ENCODE measurements around the gene CELF1.

Gene CELF1

GRCh38 chr11:47451436-47451835 is 101.5 kb downstream of the CELF1 start:
- no peak for DNase-seq

- no peak for DNase-seq
Observed at GRCh38 chr11:47449541-47449940, 103.4 kb downstream of the CELF1 start.

DNA sequence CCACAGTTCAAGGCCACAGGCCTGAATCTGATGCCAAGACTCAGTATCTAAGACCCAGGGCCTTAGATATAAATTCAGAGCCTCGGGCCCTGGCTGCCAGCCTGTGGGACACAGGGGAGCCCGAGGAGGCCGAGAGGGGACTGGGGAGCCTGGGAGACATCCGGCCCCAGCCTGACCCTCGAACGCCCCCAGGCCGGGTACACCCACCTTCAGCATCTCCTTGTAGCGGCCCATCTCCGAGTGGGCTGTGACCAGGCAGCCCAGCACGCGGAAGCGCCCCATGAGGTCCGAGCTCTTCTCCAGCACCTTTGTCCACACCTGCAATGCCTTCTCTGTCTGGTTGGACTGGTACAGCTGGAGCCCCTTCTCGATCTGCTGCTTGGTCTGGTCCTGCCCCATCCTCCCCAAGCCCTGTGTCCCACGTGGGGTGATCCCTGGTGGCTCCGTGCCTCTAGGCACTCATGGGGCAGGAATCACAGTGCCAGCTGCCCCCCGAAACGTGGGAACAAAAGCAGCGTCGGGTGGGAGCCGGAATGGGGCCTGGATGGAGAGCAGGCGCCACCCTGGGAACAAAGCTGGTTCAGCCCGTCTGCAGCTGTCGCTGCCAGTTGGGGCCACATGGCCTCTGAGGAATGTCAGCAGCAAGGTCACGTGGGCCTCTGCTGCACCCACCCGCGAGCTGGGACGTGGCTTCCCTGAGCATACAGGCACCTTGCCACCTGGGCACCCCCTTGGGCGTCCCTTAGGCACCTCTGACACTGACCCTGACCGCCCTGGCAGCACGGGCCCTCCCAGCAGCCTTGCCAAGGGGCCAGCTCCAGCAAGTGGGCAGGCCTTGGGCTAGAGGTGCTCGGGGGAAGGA is 104.1 kb downstream of the CELF1 start, which contains the start of gene RAPSN:
Gene RAPSN, minus strand, starts transcription at position 571 of the 862 bp plus-strand sequence. Its CDS starts 172 bp downstream, at position 399.
- no peak for DNase-seq

GRCh38 chr11:47447906-47448305 is 105.0 kb downstream of the CELF1 start:
- no peak for DNase-seq

DNA sequence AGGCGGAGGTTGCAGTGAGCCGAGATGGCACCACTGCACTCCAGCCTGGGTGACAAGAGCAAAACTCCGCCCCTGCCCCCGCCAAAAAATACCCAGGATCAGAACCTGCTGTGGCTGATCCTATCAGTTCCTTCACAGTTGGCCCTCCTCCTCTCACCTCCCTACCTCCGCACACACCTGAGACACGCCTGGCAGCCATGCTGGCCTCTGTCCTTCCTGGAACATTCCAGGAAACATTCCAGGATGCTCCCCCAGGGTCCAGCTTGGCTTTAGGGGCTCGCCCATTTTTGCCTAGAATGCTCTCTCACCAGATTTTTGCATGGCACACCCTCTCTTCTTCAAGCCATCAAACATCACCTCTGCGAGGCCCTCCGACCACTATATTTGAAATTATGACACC is 106.1 kb downstream of the CELF1 start:
- no peak for DNase-seq

GRCh38 chr11:47445840-47446239 is 107.1 kb downstream of the CELF1 start:
- no peak for DNase-seq

GRCh38 chr11:47443817-47444216 is 109.1 kb downstream of the CELF1 start:
- no peak for DNase-seq

DNA sequence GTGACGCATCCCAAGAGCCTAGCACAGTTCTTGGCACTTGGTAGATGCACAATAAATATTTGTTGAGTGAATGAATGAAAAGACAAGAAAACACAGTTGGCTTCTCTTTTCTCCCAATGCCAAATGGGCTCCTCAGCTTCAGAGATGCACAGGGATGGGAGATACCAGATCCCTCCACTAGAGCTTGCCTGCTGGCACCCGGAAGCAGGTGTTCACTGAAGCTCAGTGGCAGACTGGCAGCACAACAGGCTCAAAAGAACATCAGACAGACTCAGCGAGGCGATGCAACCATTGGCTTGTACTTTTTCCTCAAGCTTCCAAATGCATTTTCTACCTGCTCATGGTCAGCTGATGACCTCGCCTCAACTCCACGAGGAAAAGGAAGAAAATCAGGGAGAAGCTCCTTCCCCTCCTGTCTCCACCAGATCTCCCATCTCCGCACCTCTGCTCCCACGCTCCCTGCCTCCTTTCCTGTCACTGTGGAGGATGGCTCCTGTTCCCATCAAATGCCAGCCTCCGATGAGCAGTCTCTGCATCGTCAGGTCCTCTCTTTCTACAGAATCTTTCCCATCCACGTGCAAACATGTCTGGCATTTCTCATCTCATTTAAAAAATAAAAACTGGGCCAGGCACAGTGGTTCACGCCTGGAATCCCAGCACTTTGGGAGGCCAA is 109.8 kb downstream of the CELF1 start:
- peak in 34 of 58 donors; percentile 3 to 76 (median 31) for DNase-seq

DNA sequence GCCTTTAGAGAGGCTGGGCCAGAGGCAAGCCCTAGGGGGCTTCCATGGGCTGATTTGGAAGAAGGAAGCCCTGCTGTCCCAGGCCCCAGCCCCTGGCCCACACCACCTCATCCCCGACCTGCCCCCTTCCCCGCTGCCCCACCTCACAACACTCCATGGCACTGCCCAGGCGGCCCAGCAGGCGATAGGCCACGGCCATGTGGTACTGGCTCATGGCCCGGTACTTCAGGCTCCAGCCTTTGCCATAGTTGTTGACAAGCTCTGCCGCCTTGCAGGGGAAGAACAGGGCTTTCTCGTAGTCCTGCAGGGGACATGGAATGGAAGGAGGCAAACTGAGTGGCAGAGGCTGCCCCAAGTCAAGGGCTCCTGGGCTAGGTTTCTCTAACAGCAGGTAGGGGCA is 110.4 kb downstream of the CELF1 start:
- peak in 43 of 58 donors; percentile 4 to 66 (median 40) for DNase-seq

- no peak for DNase-seq
Observed at GRCh38 chr11:47441421-47441820, 111.5 kb downstream of the CELF1 start.

GRCh38 chr11:47440054-47440476 is 112.9 kb downstream of the CELF1 start:
- DNase-seq, result no peak

DNA sequence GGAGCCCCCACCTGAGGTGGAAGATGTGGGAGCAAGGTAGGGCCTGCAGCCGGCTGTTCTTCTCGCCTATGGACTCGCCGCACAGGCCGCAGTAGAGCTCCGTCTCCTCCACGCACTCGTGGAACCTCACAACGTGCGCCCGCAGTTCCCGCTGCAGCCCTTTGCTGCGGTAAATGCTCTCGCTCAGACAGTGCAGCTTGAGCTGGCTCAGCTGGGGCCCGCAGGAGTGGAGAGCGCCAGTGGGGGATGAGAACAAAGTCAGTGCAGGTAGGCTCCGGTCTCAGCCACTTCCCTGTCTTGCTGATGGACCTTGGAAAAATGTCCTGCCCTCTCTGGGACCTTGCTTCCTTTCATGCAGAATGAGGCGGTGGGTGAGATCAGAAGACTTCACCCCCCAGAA is 114.2 kb downstream of the CELF1 start:
- DNase-seq, result no peak

DNA sequence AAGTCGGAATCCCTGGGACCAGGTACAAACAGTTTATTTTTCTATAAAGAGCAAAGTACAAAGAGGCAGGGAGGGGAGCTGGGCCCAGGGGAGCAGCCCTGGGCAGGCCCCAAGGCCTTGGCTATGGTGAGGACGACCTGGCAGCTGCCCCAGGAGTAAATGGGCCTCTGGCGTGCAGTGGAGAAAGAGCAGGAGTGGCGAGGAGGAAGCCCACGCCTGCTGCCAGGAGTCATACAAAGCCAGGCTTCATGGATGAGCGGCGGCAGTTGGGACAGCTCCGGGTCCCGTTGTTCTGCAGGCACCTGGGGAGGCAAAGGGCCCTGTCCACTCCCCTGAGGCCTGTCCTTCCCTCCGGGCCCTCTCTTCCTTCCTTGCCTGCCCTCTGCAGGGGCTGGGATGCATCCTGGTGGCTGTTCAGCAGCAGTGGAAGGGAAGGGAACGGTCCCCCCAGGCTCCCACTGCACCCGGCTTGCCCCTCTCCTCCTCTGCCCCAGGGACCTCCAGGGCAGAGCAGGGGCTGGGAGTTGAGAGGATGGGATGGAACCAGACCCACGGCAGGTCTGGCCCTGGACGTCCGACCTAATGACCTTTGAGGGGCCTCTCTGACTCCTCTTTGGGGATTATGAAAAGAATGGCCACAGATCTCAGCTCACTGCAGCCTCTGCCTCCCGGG is 115.0 kb downstream of the CELF1 start:
- DNase-seq, result peak in 30 of 58 donors; percentile 8 to 67 (median 34)

DNA sequence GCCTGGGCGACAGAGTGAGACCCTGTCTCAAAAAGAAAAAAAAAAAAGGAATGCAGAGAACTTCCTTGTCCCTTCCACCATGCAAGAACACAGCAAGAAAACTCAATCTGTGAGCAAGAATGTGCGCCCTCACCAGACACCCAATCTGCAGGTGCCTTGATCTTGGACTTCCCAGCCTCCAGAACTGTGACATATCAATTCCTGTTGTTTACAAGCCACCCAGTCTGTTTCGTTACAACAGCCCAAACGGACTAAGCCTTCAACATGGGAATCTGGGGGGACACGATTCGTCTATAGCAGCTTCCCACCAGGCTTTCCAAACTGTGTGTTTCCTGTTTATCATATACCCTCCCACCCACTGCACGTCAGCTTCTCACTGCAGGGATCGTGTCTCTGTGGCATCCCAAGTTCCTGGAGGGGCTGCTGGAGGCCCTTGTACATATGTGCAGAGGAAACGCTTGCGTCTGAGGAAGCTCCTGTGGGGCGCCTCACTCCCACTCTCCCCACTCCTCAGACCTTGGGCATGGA is 115.7 kb downstream of the CELF1 start:
- DNase-seq, result no peak

GRCh38 chr11:47436726-47437125 is 116.2 kb downstream of the CELF1 start:
- DNase-seq, result no peak

GRCh38 chr11:47435687-47436086 is 117.2 kb downstream of the CELF1 start:
- no peak for DNase-seq

DNA sequence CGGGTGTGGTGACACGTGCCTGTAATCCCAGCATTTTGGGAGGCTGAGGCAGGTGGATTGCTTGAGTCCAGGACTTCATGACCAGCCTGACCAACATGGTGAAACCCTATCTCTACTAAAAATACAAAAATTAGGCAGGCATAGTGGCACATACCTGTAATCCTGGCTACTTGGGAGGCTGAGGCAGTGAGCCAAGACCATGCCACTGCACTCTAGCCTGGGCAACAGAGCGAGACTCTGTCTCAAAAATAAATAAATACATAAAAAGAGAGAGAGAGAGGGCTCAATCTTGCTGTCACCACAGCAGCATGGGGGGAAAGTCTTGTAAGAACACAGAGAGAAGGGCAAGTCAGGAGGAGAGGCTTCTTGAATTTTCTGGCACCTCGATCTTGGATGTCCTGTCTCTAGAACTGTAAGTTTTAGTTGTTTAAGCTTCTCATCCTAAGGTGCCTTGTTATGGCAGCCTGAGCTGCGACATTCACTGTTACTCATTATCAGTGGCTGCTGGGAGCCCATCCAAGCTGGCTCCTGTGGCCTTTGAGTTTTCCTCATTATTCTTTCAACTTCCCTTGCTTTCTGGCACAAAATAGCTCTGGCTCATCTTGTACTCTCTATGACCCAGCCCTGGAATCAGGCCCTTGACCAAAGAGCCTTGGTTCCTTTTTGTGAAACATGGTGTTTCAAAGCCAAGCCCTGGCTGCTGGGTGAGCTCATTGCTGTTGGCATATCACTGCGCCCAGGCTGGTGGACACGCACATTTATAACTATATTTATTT is 118.7 kb downstream of the CELF1 start:
- peak in 25 of 58 donors; percentile 11 to 77 (median 35) for DNase-seq

DNA sequence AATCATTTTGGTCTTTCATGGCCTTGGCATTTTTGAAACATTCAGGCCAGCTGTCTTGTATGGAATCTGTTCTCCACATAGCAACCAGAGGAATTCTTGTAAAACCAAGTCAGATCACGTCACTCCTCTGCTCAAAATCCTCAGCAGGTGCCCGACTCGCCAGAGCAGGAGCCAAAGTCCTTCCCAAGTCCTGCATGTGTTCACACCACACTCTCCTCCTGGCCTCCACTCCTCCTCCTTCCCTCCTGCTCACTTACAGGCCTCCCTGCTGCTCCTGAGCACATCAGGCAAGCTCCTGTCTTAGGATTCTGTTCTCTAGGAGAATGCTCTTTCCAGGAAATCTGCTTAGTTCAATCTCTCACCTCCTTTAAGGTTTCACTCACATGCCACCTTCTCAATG is 119.8 kb downstream of the CELF1 start:
- no peak for DNase-seq

DNA sequence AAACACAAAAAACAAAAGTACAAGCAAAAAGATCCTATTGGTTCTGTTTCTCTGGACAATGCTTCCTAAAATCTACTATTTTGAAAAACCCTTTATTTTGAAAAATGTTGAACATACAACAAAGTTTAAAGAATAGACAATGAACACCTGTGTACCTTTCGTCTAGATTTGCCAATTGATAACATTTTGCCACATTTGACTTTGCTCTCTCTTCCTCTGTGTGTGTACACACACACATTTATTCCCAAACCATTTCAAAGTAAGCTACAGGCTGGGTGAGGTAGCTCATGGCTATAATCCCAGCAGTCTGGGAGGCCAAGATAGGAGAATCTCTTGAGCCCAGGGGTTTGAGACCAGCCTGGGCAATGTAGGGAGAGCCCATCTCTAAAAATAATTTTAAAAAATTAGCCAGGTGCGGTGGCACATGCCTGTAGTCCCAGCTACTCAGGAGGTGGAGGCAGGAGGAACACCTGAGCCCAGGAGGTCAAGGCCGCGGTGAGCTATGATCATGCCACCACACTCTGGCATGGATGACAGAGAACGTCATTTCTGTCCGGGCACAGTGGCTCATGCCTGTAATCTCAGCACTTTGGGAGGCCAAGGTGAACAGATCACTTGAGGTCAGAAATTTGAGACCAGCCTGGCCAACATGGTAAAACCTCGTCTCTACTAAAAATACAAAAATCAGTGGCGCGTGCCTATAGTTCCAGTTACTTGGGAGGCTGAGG is 121.4 kb downstream of the CELF1 start:
- no peak for DNase-seq

GRCh38 chr11:47430524-47430923 is 122.4 kb downstream of the CELF1 start:
- DNase-seq, result no peak
